Peyer's patch (tissue), 4 donors: Measurements from ENCODE around the gene MSANTD7. TPM values are rescaled to one million over a fixed set of nuclear protein-coding genes. Genes with fewer than 3 reads are reported as not detected.

ENCODE experiments used
- DNase-seq, 3 donors: peaks; one replicate each; pipeline ENCODE4 v3.0.0-alpha.2; 2017 to 2019
- H3K27ac ChIP-seq, 4 donors: fragments of 200-600 bp; sonication (generic); one replicate each; pipeline ENCODE4 v1.5.1; 2016 to 2019
- H3K27me3 ChIP-seq, 2 donors: fragments of 200-600 bp; sonication (generic); one replicate each; pipeline ENCODE4 v1.5.1; 2019
- H3K36me3 ChIP-seq, 3 donors: fragments of 200-600 bp; sonication (generic); one replicate each; pipeline ENCODE4 v1.5.1; 2016 to 2019
- H3K4me1 ChIP-seq, 4 donors: fragments of 200-600 bp; sonication (generic); one replicate each; pipeline ENCODE4 v1.5.1; 2016 to 2019
- H3K4me3 ChIP-seq, 4 donors: fragments of 200-600 bp; sonication (generic); 1 replicate in 3 of 4; 2 replicates in 1 of 4; pipeline ENCODE4 v1.5.1; 2016 to 2019; ENCODE audit warnings: mild to moderate bottlenecking in 1 of 4
- H3K9me3 ChIP-seq, 4 donors: fragments of 200-600 bp; sonication (generic); one replicate each; pipeline ENCODE4 v1.5.1; 2016 to 2019; ENCODE audit warnings: mild to moderate bottlenecking in 1 of 4
- CTCF ChIP-seq, 6 experiments: fragments of 450-650 bp in 4 of 6; fragments of 200-600 bp in 2 of 6; sonication (generic) in 1 of 6; IDR thresholded peaks; one replicate each; pipeline ENCODE4 v1.5.1; 2017 to 2019; ENCODE audit warnings: antibody characterized with exemption in 6 of 6, mild to moderate bottlenecking in 3 of 6, moderate library complexity in 1 of 6
- POLR2A ChIP-seq, 2 donors: fragments of 450-650 bp; IDR thresholded peaks; one replicate each; pipeline ENCODE4 v1.5.1; 2017; ENCODE audit warnings: antibody characterized with exemption in 2 of 2, mild to moderate bottlenecking in 2 of 2, moderate library complexity in 2 of 2
- total RNA-seq, 4 donors: library from RNA; depleted of rRNA; stranded (reverse); fragments of >200 nt; gene quantifications; one replicate each; pipeline ENCODE4 v1.1.0, GENCODE V29; 2016

The MSANTD7 gene
- total RNA-seq, 4 donors from 2014 or later, result 9.1 to 12.8 (median 10.3) TPM

GRCh38 chr10:14833106-14833505 is 5.0 kb upstream of the MSANTD7 start:
- Histone ChIP-seq H3K4me3 (no peak overlapping the region), H3K36me3 (no peaks in the 10 kb centered on the region), H3K4me1 (peaks cover 0 to 7% (median 0%) of the 10 kb centered on the region in 4 donors), H3K9me3 (no peaks in the 10 kb centered on the region), H3K27me3 (no peaks in the 10 kb centered on the region), H3K27ac (no peak overlapping the region)
- no peak for DNase-seq
- TF ChIP-seq POLR2A (IDR thresholded peaks at IDR 0.05) (no peak), CTCF (IDR thresholded peaks at IDR 0.05) (no peak)

- TF ChIP-seq CTCF (IDR thresholded peaks at IDR 0.05) (no peak), POLR2A (IDR thresholded peaks at IDR 0.05) (no peak)
- Histone ChIP-seq H3K9me3 (no peaks in the 10 kb centered on the region), H3K4me1 (peaks cover 0 to 19% (median 3%) of the 10 kb centered on the region in 4 donors), H3K27me3 (no peaks in the 10 kb centered on the region), H3K27ac (no peak overlapping the region), H3K4me3 (no peak overlapping the region), H3K36me3 (peaks cover 0 to 3% (median 0%) of the 10 kb centered on the region in 3 donors)
- DNase-seq, result no peak
Measured at GRCh38 chr10:14836208-14836607, 1.9 kb upstream of the MSANTD7 start.

- no peak for DNase-seq
- H3K27me3 ChIP-seq, result no peaks in the 10 kb centered on the region
- H3K4me3 ChIP-seq, result peak overlapping the region; percentile 72 to 97 (median 86)
- peaks cover 0 to 13% (median 0%) of the 10 kb centered on the region in 3 donors for H3K36me3 ChIP-seq
- TF ChIP-seq POLR2A (IDR thresholded peaks at IDR 0.05), result no peak
- TF ChIP-seq CTCF (IDR thresholded peaks at IDR 0.05), result no peak
- peak overlapping the region; percentile 83 to 93 (median 92) for H3K27ac ChIP-seq
- peaks cover 0 to 19% (median 3%) of the 10 kb centered on the region in 4 donors for H3K4me1 ChIP-seq
- H3K9me3 ChIP-seq, result no peaks in the 10 kb centered on the region
Measured at GRCh38 chr10:14837003-14837756, 926 bp upstream of the MSANTD7 start.

GRCh38 chr10:14838582-14839304 is 637 bp downstream of the MSANTD7 start:
- DNase-seq, result peak; percentile 18 to 61 (median 60)
- Histone ChIP-seq H3K27ac (peak overlapping the region; percentile 83 to 93 (median 92)), H3K36me3 (peaks cover 0 to 28% (median 0%) of the 10 kb centered on the region in 3 donors), H3K27me3 (no peaks in the 10 kb centered on the region), H3K4me3 (peak overlapping the region; percentile 72 to 97 (median 86)), H3K9me3 (no peaks in the 10 kb centered on the region), H3K4me1 (peaks cover 0 to 19% (median 3%) of the 10 kb centered on the region in 4 donors)
- TF ChIP-seq POLR2A (IDR thresholded peaks at IDR 0.05) (no peak), CTCF (IDR thresholded peaks at IDR 0.05) (no peak)

- Histone ChIP-seq H3K9me3 (no peaks in the 10 kb centered on the region), H3K27me3 (no peaks in the 10 kb centered on the region), H3K27ac (peak overlapping the region; percentile 83 to 93 (median 92)), H3K4me3 (peak overlapping the region; percentile 72 to 97 (median 86)), H3K4me1 (peaks cover 0 to 19% (median 3%) of the 10 kb centered on the region in 4 donors), H3K36me3 (peaks cover 0 to 34% (median 0%) of the 10 kb centered on the region in 3 donors)
- TF ChIP-seq POLR2A (IDR thresholded peaks at IDR 0.05), result no peak
- TF ChIP-seq CTCF (IDR thresholded peaks at IDR 0.05), result no peak
- DNase-seq, result peak in 1 of 3 donors; percentile 53
Measured at GRCh38 chr10:14839305-14839695, 1.2 kb downstream of the MSANTD7 start.
